ENCODE data around the gene KRT2. TPM values are rescaled to one million over a fixed set of nuclear protein-coding genes. Genes with fewer than 3 reads are reported as not detected.

The KRT2 gene
- total RNA-seq, 1 donor from 2014 or later = not detected

GRCh38 chr12:52611080-52611468 lies 40.9 kb downstream of the KRT2 start:
- H4K20me1 ChIP-seq (ENCODE audit: insufficient read depth, low read length) = no peaks in the 10 kb centered on the region
- Mint-ChIP-seq H3K9me3 (ENCODE audit: unreplicated experiment) (no peaks in the 10 kb centered on the region), H3K36me3 (ENCODE audit: low read depth, unreplicated experiment) (peaks cover 2% of the 10 kb centered on the region), H3K4me3 (ENCODE audit: unreplicated experiment) (no peak overlapping the region), H3K4me1 (ENCODE audit: low read depth, unreplicated experiment) (peaks cover 6% of the 10 kb centered on the region), H3K27me3 (ENCODE audit: low read depth, unreplicated experiment) (peaks cover 76% of the 10 kb centered on the region), H3K27ac (ENCODE audit: unreplicated experiment) (no peak overlapping the region)
- no peak overlapping the region for H3K4me3 ChIP-seq (ENCODE audit: insufficient read depth, low read depth, low read length)
- H2AFZ ChIP-seq (ENCODE audit: low read depth, low read length) = no peak overlapping the region
- FAIRE-seq (no peak), DNase-seq (ENCODE audit: low read depth) (no peak)
- H3K27ac ChIP-seq (ENCODE audit: low read depth, low read length) = no peak overlapping the region
- H3K9me3 ChIP-seq (ENCODE audit: insufficient read depth, low read depth, low read length) = no peaks in the 10 kb centered on the region
- TF ChIP-seq CTCF (IDR thresholded peaks at IDR 0.05; ENCODE audit: insufficient read depth, low read depth, low read length) (no peak), EZH2 (IDR thresholded peaks at IDR 0.05; ENCODE audit: insufficient read depth, low read length) (no peak)
- H3K27me3 ChIP-seq (ENCODE audit: insufficient read depth, low read length) = peaks cover 24% of the 10 kb centered on the region
- no peaks in the 10 kb centered on the region for H3K4me1 ChIP-seq (ENCODE audit: insufficient read depth, low read length)
- no peak overlapping the region for H3K9ac ChIP-seq (ENCODE audit: low read length)
- no peaks in the 10 kb centered on the region for H3K79me2 ChIP-seq (ENCODE audit: insufficient read depth, low read length)
- H3K4me2 ChIP-seq (ENCODE audit: low read length) = no peak overlapping the region
- no peaks in the 10 kb centered on the region for H3K36me3 ChIP-seq (ENCODE audit: insufficient read depth, low read length)

- Mint-ChIP-seq H3K36me3 (ENCODE audit: low read depth, unreplicated experiment) (peaks cover 2% of the 10 kb centered on the region), H3K27ac (ENCODE audit: unreplicated experiment) (no peak overlapping the region)
These were observed 43.0 kb downstream of the KRT2 start for GRCh38 chr12:52608826-52609630.

More at GRCh38 chr12:52608826-52609630, 43.0 kb downstream of the KRT2 start:
- H2AFZ ChIP-seq (ENCODE audit: low read depth, low read length) = no peak overlapping the region
- peaks cover 27% of the 10 kb centered on the region for H3K27me3 ChIP-seq (ENCODE audit: insufficient read depth, low read length)
- no peak overlapping the region for H3K4me3 ChIP-seq (ENCODE audit: insufficient read depth, low read depth, low read length)
- H3K27ac ChIP-seq (ENCODE audit: low read depth, low read length) = no peak overlapping the region
- no peaks in the 10 kb centered on the region for H3K36me3 ChIP-seq (ENCODE audit: insufficient read depth, low read length)
- no peaks in the 10 kb centered on the region for H4K20me1 ChIP-seq (ENCODE audit: insufficient read depth, low read length)
- no peak overlapping the region for H3K4me2 ChIP-seq (ENCODE audit: low read length)
- no peaks in the 10 kb centered on the region for H3K79me2 ChIP-seq (ENCODE audit: insufficient read depth, low read length)
- FAIRE-seq (no peak), DNase-seq (ENCODE audit: low read depth) (no peak)
- no peaks in the 10 kb centered on the region for H3K9me3 ChIP-seq (ENCODE audit: insufficient read depth, low read depth, low read length)
- peaks cover 6% of the 10 kb centered on the region for H3K9me3 Mint-ChIP-seq (ENCODE audit: unreplicated experiment)
- no peak overlapping the region for H3K9ac ChIP-seq (ENCODE audit: low read length)
- H3K4me3 Mint-ChIP-seq (ENCODE audit: unreplicated experiment) = no peak overlapping the region
- no peaks in the 10 kb centered on the region for H3K4me1 ChIP-seq (ENCODE audit: insufficient read depth, low read length)
- no peaks in the 10 kb centered on the region for H3K4me1 Mint-ChIP-seq (ENCODE audit: low read depth, unreplicated experiment)
- no peak for TF ChIP-seq EZH2 (IDR thresholded peaks at IDR 0.05; ENCODE audit: insufficient read depth, low read length)
- TF ChIP-seq CTCF (IDR thresholded peaks at IDR 0.05; ENCODE audit: insufficient read depth, low read depth, low read length) = no peak
- peaks cover 72% of the 10 kb centered on the region for H3K27me3 Mint-ChIP-seq (ENCODE audit: low read depth, unreplicated experiment)

Data from astrocyte (in vitro differentiated cells and primary cell).